SH-SY5Y (cell line): ENCODE measurements around the gene MYBL2.

ENCODE experiments used
- GATA2 ChIP-seq: IDR thresholded peaks from 2 replicates; pipeline ENCODE4 v1.6.1; 2011; ENCODE audit warnings: mild to moderate bottlenecking, low read depth, low read length
- GATA3 ChIP-seq: IDR thresholded peaks from 2 replicates; pipeline ENCODE4 v1.6.1; 2011; ENCODE audit warnings: low read depth, mild to moderate bottlenecking, low read length, moderate library complexity

The MYBL2 gene

GRCh38 chr20:43725666-43726065, 58.8 kb downstream of the MYBL2 start:
- TF ChIP-seq GATA3 = no peak
- no peak for TF ChIP-seq GATA2

GRCh38 chr20:43726333-43726732, 59.4 kb downstream of the MYBL2 start:
- TF ChIP-seq GATA2 (no peak), GATA3 (no peak)

- TF ChIP-seq GATA2 (no peak), GATA3 (no peak)
Observed at GRCh38 chr20:43726811-43727338, 60.0 kb downstream of the MYBL2 start, which contains the start of gene GTSF1L. GTSF1L (minus strand) TSS chr20:43727002; CDS start chr20:43726694, 308 bp downstream.

- no peak for TF ChIP-seq GATA2
- no peak for TF ChIP-seq GATA3
Observed at GRCh38 chr20:43727980-43728590, 61.2 kb downstream of the MYBL2 start.

- TF ChIP-seq GATA3 (no peak), GATA2 (no peak)
Observed at GRCh38 chr20:43728686-43729255, 61.9 kb downstream of the MYBL2 start.

DNA sequence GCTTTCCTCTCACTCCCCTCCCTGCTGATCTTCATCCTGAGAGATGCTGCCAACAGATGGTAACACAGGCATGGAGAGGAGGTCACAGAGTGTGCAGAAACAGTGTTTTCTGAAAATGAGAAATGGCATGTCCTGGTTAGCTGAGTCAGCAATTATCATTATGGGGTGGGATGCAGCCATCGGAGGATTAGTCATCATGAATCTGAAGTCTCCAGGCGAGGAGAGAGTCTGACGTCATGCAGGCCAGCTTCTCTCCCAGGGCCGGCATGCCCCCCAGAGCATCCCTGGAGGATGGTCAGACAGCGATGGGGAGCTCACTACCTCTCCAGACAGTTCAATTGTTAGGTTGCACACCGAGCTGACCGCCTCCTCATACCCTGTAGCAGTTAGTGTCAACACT, 64.6 kb downstream of the MYBL2 start:
- TF ChIP-seq GATA3 = no peak
- TF ChIP-seq GATA2 = no peak

GRCh38 chr20:43731927-43732326, 65.0 kb downstream of the MYBL2 start:
- TF ChIP-seq GATA2 (no peak), GATA3 (no peak)

GRCh38 chr20:43736588-43737158, 69.8 kb downstream of the MYBL2 start:
- TF ChIP-seq GATA3 = no peak
- no peak for TF ChIP-seq GATA2

DNA sequence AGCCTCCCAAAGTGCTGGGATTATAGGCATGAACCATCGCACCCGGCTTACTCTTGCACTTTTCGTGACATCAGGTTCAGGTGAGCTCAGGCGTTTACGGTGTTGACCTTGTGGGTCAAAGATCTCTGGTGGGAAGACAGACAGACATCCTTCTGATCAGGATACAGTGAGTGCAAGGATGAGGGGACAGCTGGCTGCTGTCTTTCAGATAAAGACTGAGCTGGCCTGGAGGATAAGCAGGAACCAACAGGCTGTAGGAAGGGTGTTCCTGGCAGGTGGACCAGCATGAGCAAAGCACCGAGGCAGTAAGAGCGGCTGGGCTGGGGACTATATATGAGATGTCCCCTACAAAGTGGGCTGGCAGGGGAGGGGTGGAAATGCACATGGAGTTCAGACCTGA, 71.0 kb downstream of the MYBL2 start:
- TF ChIP-seq GATA3 = no peak
- TF ChIP-seq GATA2 = no peak

DNA sequence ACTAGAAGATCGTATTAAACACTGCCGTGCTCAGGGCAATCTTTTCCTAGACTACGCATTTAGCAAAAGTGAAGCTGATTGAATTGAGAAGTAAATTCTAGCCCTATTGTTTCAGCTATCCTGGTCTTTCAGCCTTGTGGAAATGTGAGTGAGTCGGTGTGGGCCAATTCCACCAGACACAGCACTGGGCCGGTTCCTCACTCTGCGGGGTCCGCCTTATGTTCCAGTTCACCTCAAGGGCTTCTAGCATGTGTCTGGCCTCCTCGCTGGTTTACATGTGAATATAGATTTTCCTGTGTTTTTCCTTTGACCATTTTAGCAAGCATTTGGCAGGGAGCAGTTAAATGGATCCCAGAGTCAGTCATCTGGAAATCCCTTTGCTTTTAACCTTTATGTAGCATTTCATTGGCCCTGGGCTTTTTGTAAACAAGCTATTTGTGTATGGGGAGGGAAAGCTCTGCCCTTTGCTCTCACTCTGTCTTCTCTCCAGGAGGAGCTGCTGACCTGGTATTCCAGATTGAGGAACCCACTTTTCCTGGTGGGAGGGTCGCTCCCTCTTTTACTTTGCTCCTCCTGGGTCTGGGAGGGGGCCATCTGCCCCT, 72.3 kb downstream of the MYBL2 start:
- no peak for TF ChIP-seq GATA3
- no peak for TF ChIP-seq GATA2

- TF ChIP-seq GATA2 (no peak), GATA3 (no peak)
Observed at GRCh38 chr20:43740642-43741041, 73.7 kb downstream of the MYBL2 start.

GRCh38 chr20:43744151-43744611, 77.3 kb downstream of the MYBL2 start:
- TF ChIP-seq GATA2 (no peak), GATA3 (no peak)

- TF ChIP-seq GATA2 = no peak
- no peak for TF ChIP-seq GATA3
Observed at GRCh38 chr20:43744966-43745730, 78.2 kb downstream of the MYBL2 start.

GRCh38 chr20:43746344-43747137, 79.6 kb downstream of the MYBL2 start:
- no peak for TF ChIP-seq GATA3
- TF ChIP-seq GATA2 = no peak
